ENCODE data around the gene NLRP6.
"Not testable (repeated sequence)": the region's sequence is repeated elsewhere in the genome, so short reads cannot be mapped to it uniquely, and the experiment has no call there.

DNA sequence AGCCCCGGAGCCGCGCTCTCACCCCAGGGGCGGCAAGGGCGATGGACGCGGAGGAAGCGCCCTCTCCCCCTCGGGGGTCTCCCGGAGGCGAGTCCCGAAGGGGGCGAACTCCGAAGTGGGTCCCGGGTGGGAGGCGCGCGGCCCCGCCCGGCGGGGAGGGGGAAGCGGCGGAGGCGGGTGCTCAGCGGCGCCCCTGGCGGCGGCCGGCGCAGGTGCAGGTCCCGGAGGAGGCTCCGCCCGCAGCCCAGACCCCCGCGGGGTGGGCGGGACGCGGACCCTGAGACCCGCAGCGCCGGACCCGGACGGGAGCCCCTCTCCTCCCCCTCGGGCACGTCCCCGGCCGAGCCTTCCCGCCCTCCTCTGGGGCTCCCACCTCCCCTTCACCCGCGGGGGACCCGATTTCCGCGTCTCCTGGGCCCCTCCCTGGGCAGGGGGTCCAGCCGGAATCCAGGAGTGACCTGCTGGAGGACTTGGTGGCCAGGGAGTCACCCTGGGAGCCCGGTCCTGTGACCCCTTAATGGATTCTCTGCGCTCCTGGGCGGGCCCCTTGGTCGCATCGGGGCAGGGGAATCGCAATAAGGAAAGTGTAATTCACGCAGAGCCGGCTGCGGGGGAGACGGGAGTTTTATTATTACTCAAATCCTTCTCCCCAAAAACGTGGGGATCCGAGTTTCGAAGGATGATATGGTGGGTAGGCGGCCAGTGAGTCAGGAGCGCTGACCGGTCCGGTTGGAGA lies 33.0 kb downstream of the NLRP6 start:
- not testable (repeated sequence) for TF ChIP-seq FOXK2 (IDR thresholded peaks at IDR 0.05); BHLHE40 (IDR thresholded peaks at IDR 0.05; ENCODE audit: borderline replicate concordance); SUZ12 (IDR thresholded peaks at IDR 0.05); LEF1 (IDR thresholded peaks at IDR 0.05; ENCODE audit: borderline replicate concordance); ELF4 (IDR thresholded peaks at IDR 0.05); SP1 (IDR thresholded peaks at IDR 0.05)

All from HEK293T (cell line).